ENCODE results near the gene LOXL1.

LOXL1 gene

GRCh38 chr15:73994912-73995622 is 68.8 kb downstream of the LOXL1 start:
- ATAC-seq, result no peak

- ATAC-seq, result no peak
Measured at GRCh38 chr15:73996267-73996666, 70.0 kb downstream of the LOXL1 start.

GRCh38 chr15:73996939-73997338 is 70.7 kb downstream of the LOXL1 start:
- no peak for ATAC-seq

GRCh38 chr15:73997986-73998385 is 71.7 kb downstream of the LOXL1 start:
- no peak for ATAC-seq
